Liver (tissue), 9 donors: Measurements from ENCODE around the gene ETS1. TPM values are rescaled to one million over a fixed set of nuclear protein-coding genes. Genes with fewer than 3 reads are reported as not detected.

Experiments used
- DNase-seq: peaks from one replicate; pipeline ENCODE4 v3.0.0-alpha.2; 2017; ENCODE audit warnings: low spot score
- H3K27ac ChIP-seq, 2 donors: one replicate each; pipeline ENCODE4 v1.7.0; 2013; ENCODE audit warnings: inconsistent platforms in 2 of 2, low read length in 2 of 2, control low read depth in 1 of 2, low read depth in 1 of 2, mild to moderate bottlenecking in 1 of 2
- H3K27me3 ChIP-seq, 4 donors: one replicate each; pipeline versions ENCODE4 v1.6.1 to v1.7.0; 2013; ENCODE audit warnings: low read length in 3 of 4, inconsistent platforms in 1 of 4, mild to moderate bottlenecking in 1 of 4, moderate library complexity in 1 of 4; ENCODE audit not compliant: control insufficient read depth in 4 of 4, insufficient read depth in 4 of 4
- H3K36me3 ChIP-seq, 4 donors: one replicate each; pipeline versions ENCODE4 v1.6.1 to v1.7.0; 2013; ENCODE audit warnings: low read length in 3 of 4, mild to moderate bottlenecking in 3 of 4, low read depth in 1 of 4, moderate library complexity in 1 of 4; ENCODE audit not compliant: control insufficient read depth in 4 of 4, insufficient read depth in 3 of 4
- H3K4me1 ChIP-seq, 4 donors: one replicate each; pipeline versions ENCODE4 v1.6.1 to v1.7.0; 2013; ENCODE audit warnings: low read length in 3 of 4, mild to moderate bottlenecking in 3 of 4, moderate library complexity in 1 of 4; ENCODE audit not compliant: control insufficient read depth in 4 of 4, insufficient read depth in 4 of 4
- H3K4me3 ChIP-seq, 3 donors: one replicate each; pipeline versions ENCODE4 v1.6.1 to v1.7.0; 2013; ENCODE audit warnings: low read length in 3 of 3, control low read depth in 1 of 3, low read depth in 1 of 3, mild to moderate bottlenecking in 1 of 3
- H3K9ac ChIP-seq, 2 donors: one replicate each; pipeline ENCODE4 v1.7.0; 2013; ENCODE audit warnings: low read length in 2 of 2, mild to moderate bottlenecking in 2 of 2, moderate library complexity in 2 of 2, control low read depth in 1 of 2, low read depth in 1 of 2
- H3K9me3 ChIP-seq, 4 donors: one replicate each; pipeline versions ENCODE4 v1.6.1 to v1.7.0; 2013; ENCODE audit warnings: low read length in 3 of 4; ENCODE audit not compliant: control insufficient read depth in 4 of 4
- HNF4A ChIP-seq, 2 donors: conservative IDR thresholded peaks; 2 replicates each; pipeline ENCODE4 v1.6.1; 2016; ENCODE audit warnings: antibody characterized with exemption in 2 of 2, mild to moderate bottlenecking in 2 of 2
- HNF4G ChIP-seq: IDR thresholded peaks from 2 replicates; pipeline ENCODE4 v1.6.1; 2016; ENCODE audit warnings: antibody characterized with exemption
- JUND ChIP-seq, 2 donors: IDR thresholded peaks; 2 replicates each; pipeline ENCODE4 v1.6.1; 2016; ENCODE audit warnings: antibody characterized with exemption in 2 of 2
- MAX ChIP-seq: IDR thresholded peaks from 2 replicates; pipeline ENCODE4 v1.6.1; 2016; ENCODE audit warnings: antibody characterized with exemption
- NR2F2 ChIP-seq: IDR thresholded peaks from 2 replicates; pipeline ENCODE4 v1.6.1; 2016; ENCODE audit warnings: antibody characterized with exemption
- RAD21 ChIP-seq, 2 donors: IDR thresholded peaks; 2 replicates each; pipeline ENCODE4 v1.6.1; 2016; ENCODE audit warnings: antibody characterized with exemption in 2 of 2, mild to moderate bottlenecking in 2 of 2
- RXRA ChIP-seq, 2 donors: IDR thresholded peaks; 2 replicates each; pipeline ENCODE4 v1.6.1; 2017 to 2018; ENCODE audit warnings: antibody characterized with exemption in 2 of 2, mild to moderate bottlenecking in 1 of 2
- SP1 ChIP-seq: IDR thresholded peaks from 2 replicates; pipeline ENCODE4 v1.6.1; 2018; ENCODE audit warnings: antibody characterized with exemption, mild to moderate bottlenecking
- TAF1 ChIP-seq: conservative IDR thresholded peaks from 2 replicates; pipeline ENCODE4 v1.6.1; 2016; ENCODE audit warnings: antibody characterized with exemption, mild to moderate bottlenecking
- YY1 ChIP-seq: IDR thresholded peaks from 2 replicates; pipeline ENCODE4 v1.6.1; 2016; ENCODE audit warnings: antibody characterized with exemption, mild to moderate bottlenecking
- ZBTB33 ChIP-seq: IDR thresholded peaks from 2 replicates; pipeline ENCODE4 v1.6.1; 2016; ENCODE audit warnings: antibody characterized with exemption
- WGBS: extraction: QIAGEN DNeasy Blood & Tissue Kit; methylation state at CpG from one replicate; pipeline ENCODE4 v1.1.7; 2013; 5-methylcytosine and 5-hydroxymethylcytosine counted together
- polyA plus RNA-seq, 2 donors: library from polyadenylated mRNA; stranded (reverse) in 1 of 2; unstranded in 1 of 2; fragments of 200-250 nt in 1 of 2; fragments of >200 nt in 1 of 2; fragmentation: Nextera tagmentation in 1 of 2; extraction: Ambion mirVana in 1 of 2; gene quantifications; one replicate each; pipeline versions ENCODE4 v1.2.1 to v1.2.3, GENCODE V29; 2013 to 2015
- total RNA-seq, 2 donors: library from RNA; depleted of rRNA; stranded (reverse); fragments of >200 nt; gene quantifications; one replicate each; pipeline ENCODE4 v1.2.3, GENCODE V29; 2014
- donor health status: healthy.
- donor health status: healthy.
- donor health status: healthy.
- donor health status: healthy.
- donor health status: healthy.

Gene ETS1
- total and polyA plus RNA-seq, 4 donors, result 4.8 to 30.0 (median 20.3) TPM

GRCh38 chr11:128497061-128497775, 90.1 kb downstream of the ETS1 start:
- H3K4me3 ChIP-seq, result peak overlapping the region in 2 of 3 donors; percentile 2 to 6

GRCh38 chr11:128496692-128497060, 90.7 kb downstream of the ETS1 start:
- Histone ChIP-seq H3K36me3 (no peaks in the 10 kb centered on the region), H3K27me3 (no peaks in the 10 kb centered on the region), H3K27ac (peak overlapping the region; percentile 72 to 78), H3K9me3 (no peaks in the 10 kb centered on the region), H3K4me3 (no peak overlapping the region), H3K9ac (peak overlapping the region in 1 of 2 donors; percentile 9), H3K4me1 (peaks cover 7 to 48% (median 29%) of the 10 kb centered on the region in 4 donors)
- no peak for DNase-seq
- TF ChIP-seq YY1 (no peak), HNF4G (no peak), NR2F2 (no peak), JUND (IDR thresholded peaks at IDR 0.05) (peak in 1 of 2 donors; percentile 36), RAD21 (IDR thresholded peaks at IDR 0.05) (no peak), TAF1 (no peak)
- 16% methylated on average over 4 of the region's 4 CpGs for WGBS

More at GRCh38 chr11:128497061-128497775, 90.1 kb downstream of the ETS1 start:
- peak overlapping the region; percentile 72 to 78 for H3K27ac ChIP-seq
- no peaks in the 10 kb centered on the region for H3K27me3 ChIP-seq
- H3K9ac ChIP-seq, result peak overlapping the region; percentile 5 to 8
- 18% methylated on average over 7 of the region's 7 CpGs for WGBS
- H3K9me3 ChIP-seq, result no peaks in the 10 kb centered on the region
- TF ChIP-seq MAX (peak; percentile 32), SP1 (no peak), RXRA (IDR thresholded peaks at IDR 0.05) (peak; percentile 10 to 59), HNF4A (conservative IDR thresholded peaks at IDR 0.05) (peak in 1 of 2 donors; percentile 47)
- H3K4me1 ChIP-seq, result peaks cover 7 to 49% (median 29%) of the 10 kb centered on the region in 4 donors
- no peaks in the 10 kb centered on the region for H3K36me3 ChIP-seq
- DNase-seq, result no peak

GRCh38 chr11:128496249-128496648, 91.1 kb downstream of the ETS1 start:
- DNase-seq, result no peak
- TF ChIP-seq TAF1 (no peak), HNF4A (conservative IDR thresholded peaks at IDR 0.05) (peak in 1 of 2 donors; percentile 7)
- WGBS, result 8% methylated on average over 3 of the region's 3 CpGs
- Histone ChIP-seq H3K9me3 (no peaks in the 10 kb centered on the region), H3K27ac (peak overlapping the region; percentile 72 to 78), H3K9ac (no peak overlapping the region), H3K4me3 (no peak overlapping the region), H3K36me3 (no peaks in the 10 kb centered on the region), H3K4me1 (peaks cover 7 to 48% (median 28%) of the 10 kb centered on the region in 4 donors), H3K27me3 (no peaks in the 10 kb centered on the region)

GRCh38 chr11:128494418-128495332, 92.7 kb downstream of the ETS1 start:
- WGBS, result 78% methylated on average over 3 of the region's 3 CpGs
- TF ChIP-seq RXRA (IDR thresholded peaks at IDR 0.05) (no peak), TAF1 (no peak), ZBTB33 (no peak), YY1 (no peak)
- Histone ChIP-seq H3K27me3 (no peaks in the 10 kb centered on the region), H3K36me3 (no peaks in the 10 kb centered on the region), H3K4me3 (no peak overlapping the region), H3K9me3 (no peaks in the 10 kb centered on the region), H3K4me1 (peaks cover 8 to 38% (median 24%) of the 10 kb centered on the region in 4 donors), H3K27ac (no peak overlapping the region), H3K9ac (no peak overlapping the region)
- DNase-seq, result no peak
